GM18861 (cell line): ENCODE measurements around the gene TEPSIN.

ENCODE experiments used
- ATAC-seq: cut with Tn5 transposase; IDR thresholded peaks from one replicate; pipeline ENCODE4 v1.9.1; 2021; ENCODE audit not compliant: unreplicated experiment

The TEPSIN gene

GRCh38 chr17:81187586-81188490 is 51.0 kb downstream of the TEPSIN start:
- ATAC-seq: no peak

GRCh38 chr17:81187120-81187519 is 51.7 kb downstream of the TEPSIN start:
- ATAC-seq: no peak

- no peak for ATAC-seq
Measured at GRCh38 chr17:81186203-81186602, 52.7 kb downstream of the TEPSIN start.

- no peak for ATAC-seq
Measured at GRCh38 chr17:81184555-81184954, 54.3 kb downstream of the TEPSIN start.

- ATAC-seq: no peak
Measured at GRCh38 chr17:81183807-81184206, 55.0 kb downstream of the TEPSIN start.

GRCh38 chr17:81183316-81183715 is 55.5 kb downstream of the TEPSIN start:
- ATAC-seq: no peak

DNA sequence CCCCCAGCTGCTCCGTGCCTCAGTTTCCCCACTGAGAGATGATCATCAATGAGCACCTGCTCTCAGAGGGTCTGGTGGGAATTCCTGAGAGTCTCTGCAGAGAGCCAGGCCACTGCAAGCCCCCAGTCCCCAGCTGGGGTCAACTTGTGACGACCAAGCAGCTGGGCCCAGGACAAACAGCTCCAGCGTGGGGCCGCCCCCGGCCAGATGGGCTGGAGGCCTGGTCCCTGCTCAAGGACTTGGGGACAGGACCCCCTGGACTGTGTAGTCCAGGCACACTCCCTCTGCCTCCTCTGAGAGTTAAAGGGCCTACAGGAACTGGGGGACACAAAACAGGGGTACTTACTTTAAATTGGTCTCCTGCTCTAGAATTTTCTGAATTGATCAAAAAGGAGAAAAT is 56.3 kb downstream of the TEPSIN start:
- ATAC-seq: no peak

DNA sequence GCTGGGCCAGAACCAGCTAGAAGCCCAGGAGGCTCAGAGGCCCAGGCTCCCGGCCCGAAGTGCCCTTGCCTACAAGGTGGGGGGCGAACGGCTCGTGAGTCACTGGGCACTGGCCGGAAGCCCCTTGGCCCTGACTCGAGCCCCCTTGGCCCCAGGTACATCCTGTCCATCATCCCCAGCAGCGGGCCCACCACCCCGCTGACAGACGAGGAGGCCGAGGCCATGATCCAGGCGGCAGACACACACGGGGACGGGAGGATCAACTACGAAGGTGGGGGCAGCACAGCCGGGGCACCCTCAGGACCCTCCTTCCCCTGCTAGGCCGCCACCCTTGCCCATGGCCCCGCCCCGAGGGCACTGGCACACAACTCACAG is 57.1 kb downstream of the TEPSIN start:
- ATAC-seq: no peak

- ATAC-seq: no peak
Measured at GRCh38 chr17:81180836-81181810, 57.7 kb downstream of the TEPSIN start.

DNA sequence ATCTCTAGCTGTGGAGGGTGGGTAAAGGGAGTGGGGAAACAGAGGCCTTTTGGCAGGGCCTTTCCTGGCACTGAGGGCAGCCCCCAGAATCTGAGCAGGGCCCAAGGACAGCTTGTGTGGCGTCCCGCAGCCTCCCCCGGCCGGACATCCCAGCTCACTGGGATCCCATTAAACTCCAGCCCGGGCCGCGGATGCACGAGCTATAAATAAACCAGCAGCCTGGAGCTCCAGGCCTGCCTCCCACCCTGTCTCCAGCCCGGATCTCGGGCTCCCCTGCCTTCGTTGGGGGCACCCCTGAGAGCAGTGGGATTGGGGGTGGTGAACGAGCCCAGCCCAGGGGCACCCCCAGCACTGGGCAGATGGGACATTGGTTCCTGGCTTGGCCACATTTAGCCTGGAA is 59.0 kb downstream of the TEPSIN start:
- no peak for ATAC-seq

DNA sequence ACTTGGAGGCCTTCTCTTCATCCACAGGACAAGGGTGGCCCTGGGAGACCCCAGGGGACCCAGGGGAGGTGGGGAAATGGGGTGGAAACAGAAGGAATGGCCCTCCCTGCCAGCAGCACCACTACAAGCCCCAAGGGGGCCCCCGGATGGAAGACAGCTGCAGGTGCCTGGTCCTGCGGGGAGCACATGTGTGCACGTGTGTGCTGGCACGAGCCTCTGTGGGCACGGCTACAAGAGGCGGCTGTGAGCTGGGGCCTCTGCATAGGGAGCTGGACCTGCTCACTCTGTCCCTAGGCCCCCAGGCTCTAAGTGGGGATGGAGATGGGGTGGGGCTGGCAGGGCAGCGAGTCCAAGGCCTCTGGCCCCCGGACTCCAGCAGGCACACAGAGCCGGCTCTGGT is 59.6 kb downstream of the TEPSIN start:
- ATAC-seq: no peak
